LNCAP (cell line): Measurements from ENCODE around the gene RPF1.

Experiments used
- TF ChIP-seq, protein P1 (sequence below): fragments of 450-650 bp; IDR thresholded peaks from 2 replicates; pipeline ENCODE4 v1.5.1; 2017; ENCODE audit warnings: mild to moderate bottlenecking

RPF1 gene

DNA sequence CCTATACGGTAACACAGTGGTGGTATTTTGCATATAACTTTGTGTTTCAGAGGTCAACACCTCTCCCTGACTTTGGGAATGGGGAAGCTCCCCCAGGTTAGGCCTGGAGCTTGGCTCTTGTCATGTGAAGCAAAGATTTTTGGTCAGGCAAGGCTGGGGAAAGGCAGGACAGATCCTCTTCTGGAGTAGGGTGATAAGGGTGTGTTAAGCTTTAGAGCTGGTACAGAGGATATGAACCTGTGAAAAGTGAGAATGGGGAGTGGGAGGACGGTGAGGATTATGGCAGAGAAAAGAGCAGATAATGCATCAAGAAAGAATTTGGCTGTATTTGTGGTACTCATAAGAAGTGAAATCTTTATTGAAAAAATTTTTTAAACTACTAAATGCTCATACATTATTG lies 2.3 kb downstream of the RPF1 start:
- TF ChIP-seq, protein P1, sequence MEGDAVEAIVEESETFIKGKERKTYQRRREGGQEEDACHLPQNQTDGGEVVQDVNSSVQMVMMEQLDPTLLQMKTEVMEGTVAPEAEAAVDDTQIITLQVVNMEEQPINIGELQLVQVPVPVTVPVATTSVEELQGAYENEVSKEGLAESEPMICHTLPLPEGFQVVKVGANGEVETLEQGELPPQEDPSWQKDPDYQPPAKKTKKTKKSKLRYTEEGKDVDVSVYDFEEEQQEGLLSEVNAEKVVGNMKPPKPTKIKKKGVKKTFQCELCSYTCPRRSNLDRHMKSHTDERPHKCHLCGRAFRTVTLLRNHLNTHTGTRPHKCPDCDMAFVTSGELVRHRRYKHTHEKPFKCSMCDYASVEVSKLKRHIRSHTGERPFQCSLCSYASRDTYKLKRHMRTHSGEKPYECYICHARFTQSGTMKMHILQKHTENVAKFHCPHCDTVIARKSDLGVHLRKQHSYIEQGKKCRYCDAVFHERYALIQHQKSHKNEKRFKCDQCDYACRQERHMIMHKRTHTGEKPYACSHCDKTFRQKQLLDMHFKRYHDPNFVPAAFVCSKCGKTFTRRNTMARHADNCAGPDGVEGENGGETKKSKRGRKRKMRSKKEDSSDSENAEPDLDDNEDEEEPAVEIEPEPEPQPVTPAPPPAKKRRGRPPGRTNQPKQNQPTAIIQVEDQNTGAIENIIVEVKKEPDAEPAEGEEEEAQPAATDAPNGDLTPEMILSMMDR, result no peak

DNA sequence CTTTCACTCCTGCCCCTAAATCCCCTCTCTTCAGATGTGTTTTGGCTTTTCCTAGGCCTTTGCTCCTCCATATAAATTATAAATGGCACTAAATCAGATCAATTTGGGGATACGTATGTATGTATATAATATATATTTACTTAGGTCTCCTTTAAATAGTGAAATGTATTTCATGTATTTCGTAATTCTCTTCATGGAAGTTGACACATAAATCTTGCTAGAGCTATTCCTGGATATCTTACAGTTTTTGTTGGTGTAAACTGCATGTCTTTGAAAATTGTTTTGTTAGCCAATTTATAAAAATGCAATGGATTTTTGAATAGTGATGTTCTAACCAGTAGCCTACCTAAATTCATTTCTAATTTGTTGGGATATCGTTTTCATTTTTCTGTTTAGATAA lies 9.0 kb downstream of the RPF1 start:
- TF ChIP-seq, protein P1, result no peak

DNA sequence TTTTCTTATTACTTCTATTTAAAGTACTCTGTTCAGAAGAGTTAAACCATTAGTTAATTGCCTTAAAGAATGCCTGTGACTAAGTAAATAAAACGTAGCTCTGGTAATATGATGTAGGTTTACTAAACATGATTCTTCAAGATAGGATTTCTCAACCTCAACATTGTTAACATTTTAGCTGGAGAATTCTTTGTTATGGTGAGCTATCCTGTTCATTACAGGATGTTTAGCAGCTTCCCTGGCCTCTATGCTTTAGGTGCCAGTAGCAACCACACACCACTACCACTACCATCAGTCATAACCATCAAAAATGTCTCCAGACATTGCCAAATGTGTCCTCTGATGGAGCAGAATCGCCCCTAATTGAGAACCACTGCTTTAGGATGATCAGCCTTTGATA lies 10.7 kb downstream of the RPF1 start:
- TF ChIP-seq, protein P1, result no peak

DNA sequence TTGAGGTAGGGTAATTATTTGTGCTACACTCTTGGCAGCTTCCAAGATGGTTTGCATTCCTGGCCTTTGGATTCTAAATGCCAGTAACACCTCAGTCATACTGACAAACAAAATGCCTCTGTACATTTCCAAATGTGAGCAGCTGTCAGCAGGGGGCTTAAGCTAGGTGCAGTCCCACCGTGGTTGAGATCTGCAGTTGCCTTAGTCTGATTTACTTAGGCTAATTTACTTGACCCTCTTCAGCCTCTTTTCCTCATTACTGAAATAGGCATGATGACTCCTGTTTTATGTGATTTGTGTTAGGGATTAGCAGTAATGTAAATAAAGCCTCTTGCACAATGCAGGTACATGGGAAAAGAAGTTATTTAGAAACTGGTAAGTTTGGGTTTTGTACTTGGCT lies 13.7 kb downstream of the RPF1 start:
- TF ChIP-seq, protein P1, result no peak

DNA sequence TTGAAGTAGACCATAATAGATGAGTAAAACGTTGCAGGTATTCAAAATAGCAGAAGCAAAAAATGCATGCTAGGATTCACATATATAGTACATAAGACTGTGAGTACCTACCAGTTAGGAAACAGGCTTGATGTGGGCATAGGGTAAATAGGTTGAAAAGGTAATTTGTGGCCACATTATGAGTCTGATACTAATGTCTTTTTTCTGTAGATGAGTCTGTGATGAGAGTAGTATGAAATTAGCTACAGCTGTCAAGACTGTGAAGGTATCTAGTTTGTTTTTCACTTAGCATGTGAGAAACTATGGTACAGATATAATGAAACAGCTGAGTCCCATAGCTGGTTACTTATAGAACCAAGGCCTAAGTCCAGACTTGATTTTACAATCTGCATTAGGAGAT lies 14.7 kb downstream of the RPF1 start:
- TF ChIP-seq, protein P1, result no peak

DNA sequence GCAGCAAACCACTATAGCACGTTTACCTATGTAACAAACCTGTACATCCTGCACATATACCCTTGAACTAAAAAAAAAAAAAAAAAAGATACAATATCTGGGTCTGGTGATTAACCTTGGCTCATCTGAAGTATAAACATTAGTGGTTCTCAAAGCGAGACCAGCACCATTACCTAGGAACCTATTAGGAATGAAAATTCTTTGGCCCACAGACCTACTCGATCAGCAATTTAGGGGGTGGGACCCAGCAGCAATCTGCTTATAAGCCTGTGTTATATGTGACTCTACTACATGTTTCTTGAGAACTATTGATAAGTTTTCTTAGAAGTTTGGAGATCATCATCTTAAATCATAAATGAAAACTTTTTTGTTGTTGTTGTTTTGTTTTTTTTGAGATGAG lies 17.4 kb downstream of the RPF1 start:
- TF ChIP-seq, protein P1, result no peak

DNA sequence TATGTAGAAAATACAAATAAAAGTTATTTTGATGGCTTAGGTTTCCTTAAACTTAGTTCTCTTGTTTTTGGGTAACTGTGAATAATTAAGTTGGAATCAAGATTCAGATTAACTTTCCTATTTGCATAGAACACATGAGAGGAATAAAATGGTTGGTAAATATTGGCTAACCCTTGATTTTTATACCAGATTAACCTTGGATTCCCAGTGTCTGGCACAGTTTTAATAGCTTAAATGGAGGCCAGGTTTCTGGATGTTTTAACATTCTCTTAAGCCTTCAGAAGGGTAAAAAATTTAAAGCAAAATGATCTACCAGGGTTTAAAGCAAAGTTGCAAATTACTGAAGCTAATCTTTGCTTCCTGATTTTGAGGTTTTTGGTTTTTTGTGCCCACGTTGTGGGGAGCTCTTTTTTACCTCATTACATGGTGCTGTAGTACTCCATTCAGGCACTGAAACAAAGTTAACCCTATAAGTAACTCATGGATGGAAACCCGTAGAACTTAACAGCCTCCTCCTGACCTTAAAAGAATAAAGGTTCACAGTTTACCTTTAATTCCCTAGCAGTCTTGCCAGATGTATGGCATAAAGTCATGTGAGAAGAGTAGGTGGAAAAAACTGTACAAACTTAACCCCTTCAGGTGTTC lies 18.7 kb downstream of the RPF1 start:
- TF ChIP-seq, protein P1, result no peak

DNA sequence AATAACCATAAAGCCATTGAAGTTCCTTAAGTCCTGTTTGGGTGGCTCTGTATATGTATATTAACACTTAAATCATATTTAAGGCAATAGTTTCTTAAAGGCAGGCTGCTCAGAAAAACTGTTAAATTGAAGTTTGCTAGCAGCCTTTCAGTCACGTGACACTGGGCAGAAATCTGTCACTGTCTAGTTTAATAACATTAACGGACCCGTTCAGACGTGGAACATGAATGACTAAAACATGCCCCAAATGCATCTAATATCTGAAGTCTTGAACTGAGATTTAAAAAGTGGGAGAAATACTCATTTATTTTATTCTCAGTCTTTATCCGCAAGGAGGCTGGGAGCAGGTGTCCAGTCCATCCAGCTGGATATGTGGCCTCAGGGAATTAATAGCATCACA lies 23.9 kb downstream of the RPF1 start:
- TF ChIP-seq, protein P1, result no peak
